Fibroblast of the aortic adventitia (primary cell): ENCODE measurements around the gene FHIP1B. TPM values are rescaled to one million over a fixed set of nuclear protein-coding genes. Genes with fewer than 3 reads are reported as not detected.
"Not testable (repeated sequence)": the region's sequence is repeated elsewhere in the genome, so short reads cannot be mapped to it uniquely, and the experiment has no call there.

Experiments used
- DNase-seq: peaks from one replicate; pipeline ENCODE4 v3.0.0-alpha.2; 2010; ENCODE audit warnings: low read depth
- H3K4me3 ChIP-seq: 2 replicates; pipeline ENCODE4 v1.5.1; 2011; ENCODE audit warnings: low read depth, mild to moderate bottlenecking, control low read depth, low read length, moderate library complexity
- CTCF ChIP-seq: IDR thresholded peaks from 2 replicates; pipeline ENCODE4 v1.5.1; 2011; ENCODE audit warnings: mild to moderate bottlenecking, low read length, control low read depth, inconsistent platforms; ENCODE audit not compliant: insufficient read depth
- total RNA-seq: library from RNA; depleted of rRNA; stranded (reverse); fragments of >200 nt; gene quantifications from 2 replicates; pipeline ENCODE4 v1.2.3, GENCODE V29; 2012; ENCODE audit warnings: low replicate concordance

The FHIP1B gene
- total RNA-seq, 1 donor: 15.6 TPM

GRCh38 chr11:6251120-6251733, 16.8 kb upstream of the FHIP1B start:
- peak; percentile 70 for DNase-seq
- peak; percentile 95 for TF ChIP-seq CTCF

GRCh38 chr11:6249770-6250555, 15.5 kb upstream of the FHIP1B start:
- no peak for TF ChIP-seq CTCF
- no peak overlapping the region for H3K4me3 ChIP-seq
- DNase-seq: peak; percentile 97

More at GRCh38 chr11:6251120-6251733, 16.8 kb upstream of the FHIP1B start:
- no peak overlapping the region for H3K4me3 ChIP-seq

- not testable (repeated sequence) for H3K4me3 ChIP-seq, DNase-seq
These were observed 14.5 kb upstream of the FHIP1B start for GRCh38 chr11:6248897-6249296.

GRCh38 chr11:6248248-6248647, 13.8 kb upstream of the FHIP1B start:
- DNase-seq: peak; percentile 95
- no peak for TF ChIP-seq CTCF
- H3K4me3 ChIP-seq: no peak overlapping the region

- DNase-seq: no peak
These were observed 11.1 kb upstream of the FHIP1B start for GRCh38 chr11:6245536-6245935.

GRCh38 chr11:6241316-6241715, 6.9 kb upstream of the FHIP1B start:
- no peak for TF ChIP-seq CTCF
- H3K4me3 ChIP-seq: no peak overlapping the region
- no peak for DNase-seq

More at GRCh38 chr11:6245536-6245935, 11.1 kb upstream of the FHIP1B start:
- no peak for TF ChIP-seq CTCF
- H3K4me3 ChIP-seq: no peak overlapping the region

GRCh38 chr11:6240781-6241180, 6.3 kb upstream of the FHIP1B start:
- DNase-seq: no peak
- no peak overlapping the region for H3K4me3 ChIP-seq
- no peak for TF ChIP-seq CTCF
